ENCODE data around the gene GRAMD2B.
"Not testable (repeated sequence)": the region's sequence is repeated elsewhere in the genome, so short reads cannot be mapped to it uniquely, and the experiment has no call there.

GRAMD2B gene

DNA sequence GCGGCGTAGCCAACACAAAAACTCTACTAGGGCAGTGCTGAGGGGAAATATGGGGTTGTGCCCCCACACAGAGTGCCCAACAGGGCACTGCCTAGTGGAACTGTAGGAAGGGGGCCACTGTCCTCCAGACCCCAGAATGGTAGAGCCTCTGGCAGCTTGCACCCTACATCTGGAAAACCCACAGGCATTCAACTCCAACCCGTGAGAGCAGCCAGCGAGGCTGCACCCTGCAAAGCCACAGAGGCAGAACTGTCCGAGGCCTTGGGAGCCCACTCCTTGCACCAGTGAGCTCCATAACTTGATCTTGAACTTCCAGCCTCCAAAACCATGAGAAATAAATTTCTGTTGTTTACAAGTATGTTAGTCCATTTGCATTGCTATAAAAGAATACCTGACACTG lies 27.7 kb downstream of the GRAMD2B start:
- no peak for DNase-seq

GRCh38 chr5:126452477-126452876 lies 29.3 kb downstream of the GRAMD2B start:
- DNase-seq: no peak

GRCh38 chr5:126454081-126454480 lies 30.9 kb downstream of the GRAMD2B start:
- DNase-seq: no peak

- DNase-seq: no peak
Measured at GRCh38 chr5:126454535-126454934, 31.3 kb downstream of the GRAMD2B start.

DNA sequence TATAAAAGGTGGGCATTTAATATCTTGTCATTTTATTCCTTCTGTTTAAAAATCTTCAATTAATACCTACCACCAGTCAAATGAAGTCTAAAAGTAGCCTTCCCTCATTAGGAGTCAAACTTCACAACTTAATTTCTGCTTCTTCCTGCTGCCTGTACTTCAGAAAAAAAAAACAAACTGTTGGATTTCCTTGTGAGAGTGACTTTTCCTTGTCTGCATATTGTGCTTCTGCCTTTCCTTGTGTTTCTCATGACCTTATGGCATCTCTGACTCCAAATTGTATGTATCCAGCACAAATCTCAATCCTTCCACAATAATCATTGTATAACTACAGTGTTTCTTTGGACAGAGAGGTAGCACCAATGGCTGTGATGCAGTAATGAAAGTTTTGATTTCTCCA lies 32.1 kb downstream of the GRAMD2B start:
- no peak for DNase-seq

GRCh38 chr5:126455728-126456127 lies 32.5 kb downstream of the GRAMD2B start:
- no peak for DNase-seq

- DNase-seq: no peak
Measured at GRCh38 chr5:126456217-126456820, 33.1 kb downstream of the GRAMD2B start.

- DNase-seq: no peak
Measured at GRCh38 chr5:126460459-126460858, 37.2 kb downstream of the GRAMD2B start.

DNA sequence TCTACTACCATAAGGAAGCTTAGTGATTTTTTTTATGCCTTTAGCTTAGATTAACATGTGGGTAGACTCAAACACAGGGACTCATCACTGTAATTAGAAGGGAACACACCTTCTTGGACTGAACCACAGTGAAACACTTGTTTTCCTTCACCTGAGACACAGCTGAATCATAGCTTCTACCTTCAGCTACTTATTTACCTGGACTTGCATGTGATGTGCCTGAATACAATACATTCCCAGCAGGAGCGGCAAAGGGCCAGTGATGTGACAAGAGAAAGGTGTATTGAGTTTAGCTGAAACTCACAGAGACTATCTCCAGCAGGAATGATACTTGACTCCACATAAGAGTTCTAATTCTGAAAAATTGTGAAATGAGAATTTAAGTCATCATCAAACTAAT lies 37.8 kb downstream of the GRAMD2B start:
- no peak for DNase-seq

- DNase-seq: no peak
Measured at GRCh38 chr5:126461838-126462237, 38.6 kb downstream of the GRAMD2B start.

- no peak for DNase-seq
Measured at GRCh38 chr5:126462239-126463014, 39.2 kb downstream of the GRAMD2B start.

GRCh38 chr5:126464016-126464415 lies 40.8 kb downstream of the GRAMD2B start:
- no peak for DNase-seq

DNA sequence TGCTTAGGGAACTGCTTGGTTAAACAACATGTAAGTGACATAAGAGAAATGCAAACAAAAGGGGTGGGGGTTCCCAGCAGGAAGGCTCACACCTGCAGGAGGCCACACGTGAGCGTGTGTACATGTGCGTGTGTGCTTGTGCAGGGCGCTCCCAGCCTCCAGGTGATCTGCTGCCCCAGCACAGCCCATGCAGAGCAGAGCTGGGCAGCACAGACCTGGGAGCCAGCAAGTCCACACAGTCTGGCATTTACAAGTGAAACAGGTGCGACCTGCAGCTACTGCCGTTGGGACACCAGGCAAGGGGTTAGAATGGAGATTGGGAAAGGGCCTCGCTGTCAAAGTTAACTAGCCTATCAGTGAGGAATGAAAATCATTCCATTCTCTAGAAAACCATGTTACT lies 41.8 kb downstream of the GRAMD2B start:
- no peak for DNase-seq

- no peak for DNase-seq
Measured at GRCh38 chr5:126468091-126468490, 44.9 kb downstream of the GRAMD2B start.

GRCh38 chr5:126469536-126470316 lies 46.5 kb downstream of the GRAMD2B start:
- DNase-seq: no peak

DNA sequence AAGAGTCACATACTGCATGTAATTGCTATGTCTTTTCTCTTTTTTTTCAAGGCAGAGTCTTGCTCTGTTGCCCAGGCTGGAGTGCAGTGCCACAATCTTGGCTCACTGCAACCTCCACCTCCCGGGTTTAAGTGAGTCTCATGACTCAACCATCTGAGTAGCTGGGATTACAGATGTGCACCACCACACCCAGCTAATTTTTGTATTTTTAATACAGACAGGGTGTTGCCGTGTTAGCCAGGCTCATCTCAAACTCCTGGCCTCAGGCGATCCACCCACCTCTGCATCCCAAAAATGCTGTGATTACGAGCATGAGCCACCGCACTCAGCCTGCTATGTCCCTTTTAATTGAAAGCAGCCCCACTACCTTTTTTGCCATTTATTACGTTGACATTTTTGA lies 47.3 kb downstream of the GRAMD2B start:
- DNase-seq: not testable (repeated sequence)

DNA sequence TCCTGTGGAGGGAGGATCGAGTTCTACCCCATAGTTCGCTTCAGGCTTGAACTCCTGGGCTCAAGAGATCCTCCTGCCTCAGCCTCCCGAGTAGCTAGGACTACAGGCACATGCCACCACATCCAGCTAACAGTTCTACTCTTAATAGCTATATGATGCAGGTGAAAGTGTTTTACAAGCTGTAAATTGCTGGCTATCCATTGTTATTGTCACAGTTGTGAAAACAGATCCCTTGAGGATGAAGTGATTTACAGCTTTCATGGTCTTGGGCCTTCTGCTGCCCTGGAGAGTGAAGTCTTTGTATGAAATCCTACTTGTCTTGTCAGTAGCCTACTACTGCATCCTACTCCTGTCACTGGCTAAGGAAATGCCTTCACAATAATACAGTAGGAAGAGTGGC lies 48.0 kb downstream of the GRAMD2B start:
- DNase-seq: no peak

GRCh38 chr5:126471875-126472537 lies 48.8 kb downstream of the GRAMD2B start:
- DNase-seq: no peak

DNA sequence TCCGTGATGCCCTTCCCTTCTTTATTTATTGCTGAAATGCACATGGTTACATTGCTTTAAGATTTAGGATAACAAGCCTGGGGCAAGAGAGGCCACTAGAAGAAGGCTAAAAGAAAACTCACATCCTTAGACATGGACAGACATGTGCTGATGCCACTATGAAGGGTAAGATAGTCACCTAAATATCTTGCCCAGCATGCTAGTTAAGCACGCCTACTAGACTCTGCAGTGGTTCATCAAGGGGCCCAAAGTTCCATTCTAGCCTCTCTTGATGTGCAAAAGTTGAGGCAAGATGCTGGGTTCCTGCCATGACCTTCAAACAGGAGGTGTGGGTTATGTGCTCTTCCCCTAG lies 49.3 kb downstream of the GRAMD2B start:
- no peak for DNase-seq

DNA sequence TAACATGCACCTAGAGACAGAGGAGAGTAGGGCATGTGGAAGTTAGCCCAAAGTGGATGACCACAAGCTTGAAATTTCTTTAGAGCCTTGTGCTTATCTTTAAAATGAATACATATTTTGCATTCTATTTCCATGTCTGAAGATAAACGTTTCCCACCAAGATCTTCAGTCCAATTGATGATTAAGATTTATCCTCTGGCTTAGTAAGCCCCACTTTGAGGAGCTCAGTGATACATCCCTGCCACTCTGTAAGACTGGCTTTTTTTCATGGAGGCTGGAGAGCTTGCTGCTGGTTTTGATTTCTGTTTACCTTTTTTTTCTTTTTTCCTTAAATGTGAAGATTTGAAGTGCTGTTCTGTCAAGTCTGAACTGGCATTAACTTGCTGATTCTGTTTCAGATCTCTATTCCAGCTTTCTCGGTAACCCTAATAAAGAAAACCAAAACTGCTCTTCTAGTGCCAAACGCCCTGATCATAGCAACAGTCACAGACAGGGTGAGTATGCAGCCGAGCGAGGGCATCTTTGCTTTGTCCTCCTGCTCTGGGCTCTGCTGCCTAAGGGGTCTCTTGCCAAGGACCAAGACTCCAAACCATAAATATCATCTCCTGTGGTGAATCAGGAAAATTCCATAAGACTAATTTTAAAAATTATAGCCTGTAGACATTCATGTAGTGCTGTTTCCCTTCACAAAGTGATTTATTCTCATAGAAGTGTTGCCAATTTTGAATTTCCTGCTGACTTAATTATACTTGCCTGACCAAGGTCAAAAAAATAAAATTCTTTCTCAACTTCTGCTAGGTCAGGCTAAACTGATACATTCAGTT lies 54.3 kb downstream of the GRAMD2B start:
- DNase-seq: no peak

DNA sequence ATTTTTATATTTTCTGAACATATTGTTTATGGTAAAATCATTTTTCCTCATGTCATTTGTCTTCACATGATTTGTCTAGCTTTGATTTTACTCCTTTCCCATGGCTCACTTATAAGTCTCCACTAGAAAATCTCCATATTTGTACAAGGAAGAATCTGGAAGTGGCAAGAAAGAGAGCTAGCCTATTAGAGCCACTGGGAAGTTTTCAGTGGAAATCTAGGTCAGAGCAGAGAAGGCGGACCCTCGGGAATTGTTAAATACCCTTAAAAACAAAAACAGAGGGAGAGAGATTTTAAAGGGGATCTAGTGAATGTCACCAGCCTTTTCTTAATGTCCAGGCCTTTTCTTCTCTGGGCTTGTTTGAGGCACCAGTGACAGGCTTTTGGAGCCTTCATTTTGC lies 56.6 kb downstream of the GRAMD2B start:
- DNase-seq: no peak

DNA sequence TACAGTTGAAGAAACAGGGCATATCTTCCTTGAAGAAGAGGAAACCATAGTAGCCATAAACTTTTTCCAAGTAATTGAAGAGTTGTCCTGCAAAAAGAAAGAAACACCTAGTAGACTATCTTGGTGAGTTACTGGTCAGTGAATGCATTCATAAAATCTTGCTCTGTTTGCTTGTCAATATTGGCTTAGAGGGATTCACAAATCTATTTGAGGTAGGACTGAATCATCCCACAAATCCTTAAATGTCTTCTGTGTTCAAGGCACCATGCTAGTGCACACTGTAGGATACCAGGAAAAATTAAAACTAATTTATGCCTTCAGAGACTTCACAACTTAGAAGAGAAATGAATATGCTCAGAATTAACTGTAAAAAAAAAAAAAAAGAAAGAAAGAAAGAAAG lies 57.6 kb downstream of the GRAMD2B start:
- no peak for DNase-seq

Data from inflammatory macrophage (primary cell).